Stimulated activated naive CD8-positive, alpha-beta T cell treated with anti-CD3 and anti-CD28 coated beads, Interleukin-15, Interleukin-2, amounts not matched to agents 100 ng/mL and 50 ng/mL, for 24 hours (primary cell): ENCODE data around the gene PTPRZ1.

Source experiments
- H3K27ac Mint-ChIP-seq: one replicate; pipeline ENCODE4 v1.8.0; 2021; ENCODE audit warnings: mild to moderate bottlenecking, mixed read lengths
- H3K27me3 Mint-ChIP-seq: one replicate; pipeline ENCODE4 v1.8.0; 2021; ENCODE audit warnings: mixed read lengths
- H3K36me3 Mint-ChIP-seq: one replicate; pipeline ENCODE4 v1.8.0; 2021; ENCODE audit warnings: low read depth, mixed read lengths
- H3K4me1 Mint-ChIP-seq: one replicate; pipeline ENCODE4 v1.8.0; 2021; ENCODE audit warnings: low read depth, mixed read lengths
- H3K4me3 Mint-ChIP-seq: one replicate; pipeline ENCODE4 v1.8.0; 2021; ENCODE audit warnings: mild to moderate bottlenecking, mixed read lengths
- H3K9me3 Mint-ChIP-seq: one replicate; pipeline ENCODE4 v1.8.0; 2021; ENCODE audit warnings: mixed read lengths

Gene PTPRZ1

DNA sequence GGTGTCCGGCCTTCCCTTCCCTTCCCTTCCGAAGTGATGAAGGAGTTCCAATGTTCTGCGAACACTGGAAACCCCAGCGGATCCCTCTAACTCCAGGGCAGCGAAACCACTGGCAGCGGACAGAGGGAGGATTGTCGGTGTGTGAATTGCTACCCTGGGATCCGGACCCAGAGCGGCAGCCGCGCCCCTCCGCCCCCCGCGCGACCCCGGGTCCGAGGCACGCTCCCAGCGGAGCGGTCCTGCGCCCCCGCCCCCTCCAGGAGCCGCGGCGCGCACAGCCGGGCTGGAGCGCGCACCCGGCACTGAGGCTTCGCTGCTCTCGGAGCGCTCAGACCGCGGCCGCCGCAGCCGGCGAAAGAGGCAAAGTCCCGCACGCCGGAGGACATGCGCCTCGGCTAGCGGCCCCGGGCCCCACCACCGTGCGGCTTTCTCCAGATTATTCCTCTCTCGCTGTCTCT, at the start of gene PTPRZ1:
PTPRZ1 (plus strand) TSS at position 331 of the 458 bp plus-strand sequence. CDS start 339 bp downstream, outside the sequence.
- peaks cover 4% of the 10 kb centered on the region for H3K4me1 Mint-ChIP-seq
- no peaks in the 10 kb centered on the region for H3K9me3 Mint-ChIP-seq
- H3K27me3 Mint-ChIP-seq = peaks cover 52% of the 10 kb centered on the region
- no peaks in the 10 kb centered on the region for H3K36me3 Mint-ChIP-seq
- H3K4me3 Mint-ChIP-seq = peak within 1 kb of the TSS; percentile 23
- H3K27ac Mint-ChIP-seq = no peak within 1 kb of the TSS

DNA sequence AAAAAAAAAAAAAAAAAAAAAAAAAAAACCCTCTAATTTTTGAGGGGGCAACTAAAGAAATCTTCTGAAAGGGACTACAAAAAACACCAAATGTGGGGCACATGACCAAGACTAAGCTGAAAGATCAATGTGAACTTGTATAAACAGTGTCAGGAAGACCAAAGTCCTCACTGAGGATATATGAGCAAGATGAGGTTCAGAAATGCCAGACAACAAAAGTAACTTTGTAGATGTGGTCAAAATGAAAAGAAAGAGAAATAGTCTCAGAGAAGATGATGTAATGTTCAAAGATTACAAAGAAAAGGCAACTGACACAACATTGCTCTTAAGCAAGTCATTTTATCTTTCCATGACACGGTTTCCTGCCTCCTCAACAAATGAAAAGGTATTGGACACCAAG, 48.7 kb upstream of the PTPRZ1 start:
- no peaks in the 10 kb centered on the region for H3K4me1 Mint-ChIP-seq
- H3K27ac Mint-ChIP-seq = no peak overlapping the region
- peaks cover 9% of the 10 kb centered on the region for H3K9me3 Mint-ChIP-seq
- H3K4me3 Mint-ChIP-seq = no peak overlapping the region
- no peaks in the 10 kb centered on the region for H3K36me3 Mint-ChIP-seq
- no peaks in the 10 kb centered on the region for H3K27me3 Mint-ChIP-seq

- no peak overlapping the region for H3K4me3 Mint-ChIP-seq
- no peaks in the 10 kb centered on the region for H3K36me3 Mint-ChIP-seq
- H3K9me3 Mint-ChIP-seq = no peaks in the 10 kb centered on the region
- H3K27me3 Mint-ChIP-seq = no peaks in the 10 kb centered on the region
- H3K27ac Mint-ChIP-seq = no peak overlapping the region
- no peaks in the 10 kb centered on the region for H3K4me1 Mint-ChIP-seq
These were observed 41.6 kb upstream of the PTPRZ1 start for GRCh38 chr7:121831351-121831750.

GRCh38 chr7:121831801-121832200, 41.2 kb upstream of the PTPRZ1 start:
- Mint-ChIP-seq H3K36me3 (no peaks in the 10 kb centered on the region), H3K9me3 (no peaks in the 10 kb centered on the region), H3K4me1 (no peaks in the 10 kb centered on the region), H3K27ac (no peak overlapping the region), H3K27me3 (no peaks in the 10 kb centered on the region), H3K4me3 (no peak overlapping the region)

DNA sequence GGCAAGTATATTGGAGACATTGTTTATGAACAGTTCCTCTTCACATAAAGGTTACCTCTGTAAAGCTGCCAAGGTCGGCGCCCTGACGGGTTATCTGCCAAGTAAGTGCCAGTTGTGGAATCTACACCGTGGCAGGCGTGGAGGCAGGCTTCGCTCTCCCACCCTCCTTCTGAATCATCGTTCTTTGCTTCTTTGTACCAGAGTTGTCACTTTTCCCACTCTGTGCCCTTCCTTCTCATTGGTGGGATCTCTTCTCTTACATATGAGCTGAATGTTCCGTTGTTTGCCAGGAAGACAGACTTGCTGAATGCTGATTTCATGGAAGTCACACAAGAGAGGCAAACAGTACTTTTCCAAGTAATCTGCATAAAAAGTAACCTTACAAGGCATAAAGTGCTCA, 40.6 kb upstream of the PTPRZ1 start:
- H3K4me1 Mint-ChIP-seq = no peaks in the 10 kb centered on the region
- H3K27ac Mint-ChIP-seq = no peak overlapping the region
- H3K27me3 Mint-ChIP-seq = no peaks in the 10 kb centered on the region
- no peaks in the 10 kb centered on the region for H3K9me3 Mint-ChIP-seq
- H3K4me3 Mint-ChIP-seq = no peak overlapping the region
- no peaks in the 10 kb centered on the region for H3K36me3 Mint-ChIP-seq

DNA sequence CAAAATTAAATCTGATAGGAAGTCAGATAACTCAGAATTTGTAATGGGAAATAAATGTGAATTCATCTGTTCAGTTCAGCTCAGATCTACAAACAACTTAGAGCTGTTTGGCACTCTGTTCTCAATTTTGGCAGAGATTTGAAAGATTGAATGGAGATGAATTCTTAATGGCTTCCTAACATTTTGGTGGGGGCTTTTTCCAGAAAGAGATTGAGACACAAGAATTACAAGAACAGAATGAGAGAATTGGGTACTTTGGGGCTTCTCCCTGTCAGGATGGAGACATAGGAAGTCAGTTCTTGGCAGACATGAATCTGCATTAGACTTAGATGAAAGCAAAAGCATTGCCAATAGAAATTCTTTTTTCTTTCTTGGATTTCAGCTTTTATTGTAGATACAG, 39.0 kb upstream of the PTPRZ1 start:
- Mint-ChIP-seq H3K4me1 (no peaks in the 10 kb centered on the region), H3K27me3 (no peaks in the 10 kb centered on the region), H3K36me3 (no peaks in the 10 kb centered on the region), H3K27ac (no peak overlapping the region), H3K4me3 (no peak overlapping the region), H3K9me3 (no peaks in the 10 kb centered on the region)

DNA sequence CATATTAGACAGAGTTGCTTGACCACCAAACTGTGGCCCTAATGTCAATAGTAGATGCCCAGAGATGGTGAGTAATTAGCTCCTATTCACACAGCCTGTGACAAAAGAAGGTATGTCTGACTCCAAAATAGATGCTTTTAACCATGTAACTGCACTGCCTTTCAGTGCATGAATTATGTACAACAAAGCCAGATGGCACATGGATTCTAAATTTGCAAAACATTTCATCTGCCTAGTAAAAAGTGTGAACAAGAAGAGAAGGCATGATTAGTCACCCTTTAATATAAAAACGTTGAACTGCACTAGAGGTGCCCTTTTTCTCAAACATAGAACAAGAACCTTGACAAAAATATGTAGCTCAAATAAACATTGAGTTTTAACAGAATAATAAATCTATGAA, 35.5 kb upstream of the PTPRZ1 start:
- Mint-ChIP-seq H3K27me3 (no peaks in the 10 kb centered on the region), H3K4me1 (no peaks in the 10 kb centered on the region), H3K9me3 (peaks cover 3% of the 10 kb centered on the region), H3K36me3 (no peaks in the 10 kb centered on the region), H3K27ac (no peak overlapping the region), H3K4me3 (no peak overlapping the region)

GRCh38 chr7:121847041-121847440, 25.9 kb upstream of the PTPRZ1 start:
- Mint-ChIP-seq H3K27ac (no peak overlapping the region), H3K36me3 (no peaks in the 10 kb centered on the region), H3K4me1 (no peaks in the 10 kb centered on the region), H3K4me3 (no peak overlapping the region), H3K9me3 (peaks cover 4% of the 10 kb centered on the region), H3K27me3 (no peaks in the 10 kb centered on the region)

GRCh38 chr7:121853307-121853706, 19.7 kb upstream of the PTPRZ1 start:
- H3K36me3 Mint-ChIP-seq = no peaks in the 10 kb centered on the region
- H3K4me1 Mint-ChIP-seq = no peaks in the 10 kb centered on the region
- H3K9me3 Mint-ChIP-seq = peaks cover 4% of the 10 kb centered on the region
- no peak overlapping the region for H3K4me3 Mint-ChIP-seq
- no peaks in the 10 kb centered on the region for H3K27me3 Mint-ChIP-seq
- no peak overlapping the region for H3K27ac Mint-ChIP-seq

- Mint-ChIP-seq H3K9me3 (no peaks in the 10 kb centered on the region), H3K27me3 (no peaks in the 10 kb centered on the region), H3K4me1 (no peaks in the 10 kb centered on the region), H3K36me3 (no peaks in the 10 kb centered on the region), H3K27ac (no peak overlapping the region), H3K4me3 (no peak overlapping the region)
These were observed 12.0 kb upstream of the PTPRZ1 start for GRCh38 chr7:121860953-121861352.

DNA sequence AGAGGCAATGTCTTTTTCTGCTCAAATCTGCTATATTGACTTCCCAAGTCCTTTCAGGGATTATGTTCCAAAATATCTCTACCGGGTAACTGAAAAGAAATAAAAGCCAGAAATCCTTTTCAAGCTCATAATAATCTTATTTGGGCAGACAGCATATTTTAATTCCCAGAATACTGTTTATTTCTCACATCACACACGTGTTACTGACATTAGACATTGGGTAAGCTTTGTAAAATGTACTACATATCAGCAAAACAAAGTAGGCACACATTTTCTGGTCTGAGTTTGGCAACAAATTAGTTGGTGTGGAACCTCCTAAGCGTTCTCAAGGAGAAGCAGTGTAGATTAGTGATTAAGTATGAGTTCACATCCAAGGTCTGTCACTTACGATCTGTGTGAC, 10.4 kb upstream of the PTPRZ1 start:
- Mint-ChIP-seq H3K4me1 (no peaks in the 10 kb centered on the region), H3K27me3 (no peaks in the 10 kb centered on the region), H3K9me3 (no peaks in the 10 kb centered on the region), H3K27ac (no peak overlapping the region), H3K4me3 (no peak overlapping the region), H3K36me3 (no peaks in the 10 kb centered on the region)

GRCh38 chr7:121871188-121871587, 1.8 kb upstream of the PTPRZ1 start:
- Mint-ChIP-seq H3K27me3 (peaks cover 44% of the 10 kb centered on the region), H3K36me3 (no peaks in the 10 kb centered on the region), H3K4me1 (peaks cover 4% of the 10 kb centered on the region), H3K9me3 (no peaks in the 10 kb centered on the region), H3K27ac (no peak overlapping the region), H3K4me3 (no peak overlapping the region)

GRCh38 chr7:121873289-121874194, 581 bp downstream of the PTPRZ1 start:
- Mint-ChIP-seq H3K27me3 (peaks cover 52% of the 10 kb centered on the region), H3K9me3 (no peaks in the 10 kb centered on the region), H3K27ac (no peak overlapping the region), H3K4me1 (peaks cover 4% of the 10 kb centered on the region), H3K36me3 (no peaks in the 10 kb centered on the region), H3K4me3 (peak overlapping the region; percentile 23)

GRCh38 chr7:121874298-121874697, 1.3 kb downstream of the PTPRZ1 start:
- Mint-ChIP-seq H3K27ac (no peak overlapping the region), H3K4me3 (no peak overlapping the region), H3K4me1 (peaks cover 4% of the 10 kb centered on the region), H3K36me3 (no peaks in the 10 kb centered on the region), H3K27me3 (peaks cover 52% of the 10 kb centered on the region), H3K9me3 (no peaks in the 10 kb centered on the region)

- Mint-ChIP-seq H3K27me3 (peaks cover 52% of the 10 kb centered on the region), H3K36me3 (no peaks in the 10 kb centered on the region), H3K4me3 (no peak overlapping the region), H3K4me1 (peaks cover 4% of the 10 kb centered on the region), H3K27ac (no peak overlapping the region), H3K9me3 (no peaks in the 10 kb centered on the region)
These were observed 2.2 kb downstream of the PTPRZ1 start for GRCh38 chr7:121875203-121875602.
